ENCODE data around the gene FMOD.

Gene FMOD

GRCh38 chr1:203379825-203380224 lies 28.9 kb upstream of the FMOD start:
- no peaks in the 10 kb centered on the region for H3K27me3 ChIP-seq (ENCODE audit: insufficient read depth, low read depth)
- H3K4me2 ChIP-seq, result no peak overlapping the region
- no peak overlapping the region for H2AFZ ChIP-seq (ENCODE audit: low read depth)
- H3K4me1 ChIP-seq (ENCODE audit: low read depth, poor library complexity, severe bottlenecking), result peaks cover 6% of the 10 kb centered on the region
- H3K4me3 ChIP-seq (IDR thresholded peaks at IDR 0.05; ENCODE audit: insufficient read depth, low read depth, low read length), result no peak overlapping the region
- TF ChIP-seq, protein P1, sequence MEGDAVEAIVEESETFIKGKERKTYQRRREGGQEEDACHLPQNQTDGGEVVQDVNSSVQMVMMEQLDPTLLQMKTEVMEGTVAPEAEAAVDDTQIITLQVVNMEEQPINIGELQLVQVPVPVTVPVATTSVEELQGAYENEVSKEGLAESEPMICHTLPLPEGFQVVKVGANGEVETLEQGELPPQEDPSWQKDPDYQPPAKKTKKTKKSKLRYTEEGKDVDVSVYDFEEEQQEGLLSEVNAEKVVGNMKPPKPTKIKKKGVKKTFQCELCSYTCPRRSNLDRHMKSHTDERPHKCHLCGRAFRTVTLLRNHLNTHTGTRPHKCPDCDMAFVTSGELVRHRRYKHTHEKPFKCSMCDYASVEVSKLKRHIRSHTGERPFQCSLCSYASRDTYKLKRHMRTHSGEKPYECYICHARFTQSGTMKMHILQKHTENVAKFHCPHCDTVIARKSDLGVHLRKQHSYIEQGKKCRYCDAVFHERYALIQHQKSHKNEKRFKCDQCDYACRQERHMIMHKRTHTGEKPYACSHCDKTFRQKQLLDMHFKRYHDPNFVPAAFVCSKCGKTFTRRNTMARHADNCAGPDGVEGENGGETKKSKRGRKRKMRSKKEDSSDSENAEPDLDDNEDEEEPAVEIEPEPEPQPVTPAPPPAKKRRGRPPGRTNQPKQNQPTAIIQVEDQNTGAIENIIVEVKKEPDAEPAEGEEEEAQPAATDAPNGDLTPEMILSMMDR (conservative IDR thresholded peaks at IDR 0.05; ENCODE audit: low read depth, low read length), result no peak
- H3K79me2 ChIP-seq (ENCODE audit: insufficient read depth, low read depth), result no peaks in the 10 kb centered on the region
- H4K20me1 ChIP-seq (ENCODE audit: insufficient read depth), result no peaks in the 10 kb centered on the region
- H3K27ac ChIP-seq, result no peak overlapping the region
- H3K36me3 ChIP-seq (ENCODE audit: insufficient read depth), result no peaks in the 10 kb centered on the region
- H3K9ac ChIP-seq, result no peak overlapping the region

DNA sequence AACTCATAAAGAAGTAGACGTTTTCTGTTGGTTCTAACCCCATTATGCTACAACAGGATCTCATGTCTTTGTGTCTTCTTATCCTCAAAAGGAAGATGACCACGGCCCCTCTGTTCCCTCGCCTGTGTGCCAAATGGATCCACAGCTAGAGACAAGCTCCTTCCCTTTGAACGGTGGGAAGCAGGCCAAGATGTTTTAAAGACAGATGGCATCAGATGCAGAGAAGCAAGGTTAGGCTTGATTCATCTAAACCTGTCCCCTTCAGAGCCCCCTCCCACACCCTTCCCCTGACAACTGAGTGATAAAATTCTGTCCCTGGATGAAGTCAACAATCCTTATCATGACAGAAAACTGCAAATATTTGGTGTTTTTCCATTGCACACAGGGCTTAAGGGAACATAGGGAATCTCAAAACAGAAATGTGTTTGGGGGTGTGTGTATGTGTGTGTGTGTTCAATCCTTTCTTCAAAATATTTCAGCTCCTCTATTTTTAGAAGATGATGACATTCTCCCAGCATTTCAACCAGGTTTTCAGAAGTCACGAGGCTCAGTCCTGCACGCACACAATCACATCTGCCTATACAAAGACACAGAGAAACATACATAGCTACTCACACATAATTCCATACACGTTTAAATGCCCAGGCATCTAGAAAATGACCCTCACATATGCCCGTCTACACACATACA lies 27.8 kb upstream of the FMOD start:
- H3K79me2 ChIP-seq (ENCODE audit: insufficient read depth, low read depth), result no peaks in the 10 kb centered on the region
- H4K20me1 ChIP-seq (ENCODE audit: insufficient read depth), result no peaks in the 10 kb centered on the region
- H3K4me3 ChIP-seq (IDR thresholded peaks at IDR 0.05; ENCODE audit: insufficient read depth, low read depth, low read length), result no peak overlapping the region
- no peak overlapping the region for H2AFZ ChIP-seq (ENCODE audit: low read depth)
- TF ChIP-seq, protein P1 (conservative IDR thresholded peaks at IDR 0.05; ENCODE audit: low read depth, low read length), result no peak
- no peaks in the 10 kb centered on the region for H3K36me3 ChIP-seq (ENCODE audit: insufficient read depth)
- H3K4me2 ChIP-seq, result no peak overlapping the region
- H3K27me3 ChIP-seq (ENCODE audit: insufficient read depth, low read depth), result no peaks in the 10 kb centered on the region
- H3K4me1 ChIP-seq (ENCODE audit: low read depth, poor library complexity, severe bottlenecking), result peaks cover 6% of the 10 kb centered on the region
- no peak overlapping the region for H3K27ac ChIP-seq
- no peak overlapping the region for H3K9ac ChIP-seq

DNA sequence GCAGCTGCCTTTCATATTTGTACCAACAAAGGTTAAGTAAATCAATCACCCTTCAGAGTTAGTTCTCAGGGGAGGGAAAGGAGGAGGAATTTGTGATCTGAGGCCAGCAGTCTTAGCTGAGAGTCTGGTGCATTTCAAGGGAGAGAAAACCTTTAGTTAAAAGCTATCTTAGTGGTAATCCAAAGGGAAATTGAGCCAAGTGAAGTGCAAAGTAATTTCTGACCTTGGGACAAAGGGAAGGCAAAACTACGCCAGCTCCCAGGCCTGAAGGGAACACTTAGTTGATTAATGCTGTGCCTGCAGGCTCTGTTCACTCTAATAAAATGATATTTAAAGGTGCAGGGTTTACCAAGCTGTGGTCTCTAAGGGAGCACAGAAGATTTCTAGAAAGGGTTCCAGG lies 23.1 kb upstream of the FMOD start:
- no peaks in the 10 kb centered on the region for H3K4me1 ChIP-seq (ENCODE audit: low read depth, poor library complexity, severe bottlenecking)
- H3K9ac ChIP-seq, result no peak overlapping the region
- TF ChIP-seq, protein P1 (conservative IDR thresholded peaks at IDR 0.05; ENCODE audit: low read depth, low read length), result no peak
- H3K4me2 ChIP-seq, result no peak overlapping the region
- no peaks in the 10 kb centered on the region for H3K36me3 ChIP-seq (ENCODE audit: insufficient read depth)
- H4K20me1 ChIP-seq (ENCODE audit: insufficient read depth), result no peaks in the 10 kb centered on the region
- no peaks in the 10 kb centered on the region for H3K79me2 ChIP-seq (ENCODE audit: insufficient read depth, low read depth)
- no peak overlapping the region for H2AFZ ChIP-seq (ENCODE audit: low read depth)
- no peaks in the 10 kb centered on the region for H3K27me3 ChIP-seq (ENCODE audit: insufficient read depth, low read depth)
- H3K27ac ChIP-seq, result no peak overlapping the region
- H3K4me3 ChIP-seq (IDR thresholded peaks at IDR 0.05; ENCODE audit: insufficient read depth, low read depth, low read length), result no peak overlapping the region

DNA sequence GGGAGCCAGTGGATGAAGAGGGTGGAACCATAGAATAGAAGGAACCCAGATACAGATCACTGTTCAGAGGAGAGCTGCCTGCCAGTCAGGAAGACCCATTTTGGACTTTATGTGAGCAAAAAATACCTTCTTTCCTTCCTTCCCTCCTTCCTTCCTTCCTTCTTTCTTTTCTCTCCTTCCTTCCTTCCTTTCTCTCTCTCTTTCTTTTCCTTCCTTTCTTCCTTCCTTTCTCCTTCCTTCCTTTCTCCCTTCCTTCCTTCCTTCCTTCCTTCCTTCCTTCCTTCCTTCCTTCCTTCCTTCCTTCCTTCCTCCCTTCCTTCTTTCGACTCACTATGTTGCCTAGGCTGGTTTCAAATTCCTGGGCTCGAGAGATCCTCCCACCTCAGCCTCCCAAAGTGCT lies 22.1 kb upstream of the FMOD start:
- Histone ChIP-seq H3K27me3 (ENCODE audit: insufficient read depth, low read depth) (no peaks in the 10 kb centered on the region), H3K4me1 (ENCODE audit: low read depth, poor library complexity, severe bottlenecking) (no peaks in the 10 kb centered on the region), H3K4me2 (no peak overlapping the region), H3K36me3 (ENCODE audit: insufficient read depth) (no peaks in the 10 kb centered on the region), H3K27ac (no peak overlapping the region), H4K20me1 (ENCODE audit: insufficient read depth) (no peaks in the 10 kb centered on the region), H3K4me3 (IDR thresholded peaks at IDR 0.05; ENCODE audit: insufficient read depth, low read depth, low read length) (no peak overlapping the region), H3K9ac (no peak overlapping the region), H3K79me2 (ENCODE audit: insufficient read depth, low read depth) (no peaks in the 10 kb centered on the region), H2AFZ (ENCODE audit: low read depth) (no peak overlapping the region)
- TF ChIP-seq, protein P1 (conservative IDR thresholded peaks at IDR 0.05; ENCODE audit: low read depth, low read length), result no peak

Data from KMS-11 (cell line).